ENCODE measurements around the gene ZNF100.

DNA sequence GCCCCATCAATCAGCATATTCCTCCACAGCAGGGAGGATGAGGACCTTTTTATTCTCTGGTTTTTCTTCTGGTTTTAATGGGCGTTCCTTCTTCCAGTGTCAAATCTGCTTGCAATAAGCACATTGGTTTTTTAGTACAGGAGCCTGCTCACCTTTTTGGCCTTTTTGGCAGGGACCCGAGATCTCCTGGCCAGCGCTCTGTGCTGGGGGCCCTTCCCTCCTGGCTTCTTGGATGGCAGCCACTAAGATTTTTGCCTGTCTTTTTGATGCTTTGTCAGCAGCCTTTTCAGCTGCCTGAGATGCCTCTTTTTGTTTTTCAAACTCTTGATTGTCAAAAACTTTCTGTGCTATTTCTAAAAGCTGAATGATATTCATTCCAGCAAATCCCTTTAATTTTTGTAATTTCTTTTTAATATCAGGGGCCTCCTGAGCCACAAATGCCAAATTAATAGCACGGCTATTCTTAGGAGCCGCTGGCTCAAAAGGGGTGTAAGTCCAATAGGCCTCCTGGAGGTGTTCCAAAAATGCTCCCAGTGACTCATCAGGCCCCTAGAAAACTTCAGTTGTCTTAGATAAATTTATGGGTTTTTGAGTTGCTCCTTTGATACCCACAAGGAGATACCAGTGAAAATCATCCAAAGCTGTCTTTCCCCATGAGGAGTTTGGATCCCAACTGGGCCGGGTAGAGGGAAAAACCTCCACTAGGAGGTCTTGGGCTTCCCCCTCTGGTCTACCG lies 73.0 kb downstream of the ZNF100 start:
- TF ChIP-seq POLR2A (IDR thresholded peaks at IDR 0.05; ENCODE audit: low read depth, low read length) (no peak), POLR2AphosphoS5 (IDR thresholded peaks at IDR 0.05; ENCODE audit: low read depth, low read length) (no peak)
